HCT116 (cell line): ENCODE data around the gene LRRC47. TPM values are rescaled to one million over a fixed set of nuclear protein-coding genes. Genes with fewer than 3 reads are reported as not detected.

ENCODE experiments used
- ATAC-seq: fragments of 200-7000 bp; cut with Tn5 transposase; 2 replicates; pipeline ENCODE4 v1.9.1; 2020; ENCODE audit warnings: mild to moderate bottlenecking, moderate library complexity
- BruUV-seq: library from RNA; stranded (reverse); fragments of 400-500 nt; replicated peaks from 2 replicates; lab custom pipeline; 2021; lab: Mats Ljungman, UMichigan
- CTCF ChIA-PET: fragments of 300-600 bp; sonication (Branson Sonifier 250); formaldehyde crosslinking; loops from one replicate; lab custom pipeline; 2021; ENCODE audit warnings: antibody characterized with exemption; lab: Charles Lee
- POLR2A ChIA-PET: fragments of 300-600, 350-600 bp; sonication (Branson Sonifier 250); formaldehyde crosslinking; loops from one replicate; lab custom pipeline; 2021; ENCODE audit warnings: antibody characterized with exemption; lab: Charles Lee
- RAD21 ChIA-PET, 2 experiments: fragments of 300-600 bp; sonication (Branson Sonifier 250); formaldehyde crosslinking; loops; one replicate each; lab custom pipeline; 2023; ENCODE audit warnings: low total read pairs in 2 of 2; ENCODE audit not compliant: uncharacterized antibody in 2 of 2, unreplicated experiment in 2 of 2, low non-redundant PET in 1 of 2; lab: Charles Lee
- DNase-seq: peaks from one replicate; pipeline ENCODE4 v3.0.0-alpha.2; 2010; ENCODE audit warnings: low read depth, low spot score
- H2AFZ ChIP-seq: fragments of 200-600 bp; shearing (Covaris generic), sonication (generic); 2 replicates; pipeline ENCODE4 v1.6.1; 2017; ENCODE audit warnings: low read depth, mixed run types, mixed read lengths, antibody characterized with exemption, low read length; ENCODE audit not compliant: poor library complexity, severe bottlenecking
- H3K27ac ChIP-seq: 2 replicates; pipeline ENCODE4 v1.5.1; 2012; ENCODE audit warnings: low read depth, low read length
- H3K27me3 ChIP-seq: fragments of 200-600 bp; sonication (generic); 2 replicates; pipeline ENCODE4 v1.6.1; 2016; ENCODE audit warnings: mixed run types, low read length, mixed read lengths; ENCODE audit not compliant: insufficient read depth
- H3K36me3 ChIP-seq, 2 experiments: fragments of 200-500 bp in 1 of 2; fragments of 200-600 bp in 1 of 2; sonication (Bioruptor generic) in 1 of 2; sonication (generic) in 1 of 2; 2 replicates each; pipeline versions ENCODE4 v1.5.1 to v1.6.1; 2014 to 2016; ENCODE audit warnings: low read length in 2 of 2, inconsistent platforms in 1 of 2, mixed read lengths in 1 of 2, mixed run types in 1 of 2; ENCODE audit not compliant: insufficient read depth in 2 of 2, control insufficient read depth in 1 of 2
- H3K4me1 ChIP-seq, 2 experiments: fragments of 200-600 bp in 1 of 2; sonication (generic) in 1 of 2; 2 replicates each; pipeline versions ENCODE4 v1.5.1 to v1.6.1; 2012 to 2017; ENCODE audit warnings: low read length in 2 of 2, inconsistent platforms in 1 of 2, mild to moderate bottlenecking in 1 of 2, mixed read lengths in 1 of 2, mixed run types in 1 of 2, moderate library complexity in 1 of 2; ENCODE audit not compliant: insufficient read depth in 2 of 2, control insufficient read depth in 1 of 2
- H3K4me2 ChIP-seq: fragments of 200-600 bp; sonication (generic); 2 replicates; pipeline ENCODE4 v1.6.1; 2017; ENCODE audit warnings: mixed run types, low read length, mixed read lengths
- H3K4me3 ChIP-seq, 2 experiments: fragments of 200-600 bp in 1 of 2; sonication (generic) in 1 of 2; replicated peaks in 1 of 2; 2 replicates each; pipeline ENCODE4 v1.5.1; 2011 to 2016; ENCODE audit warnings: low read length in 2 of 2, control low read depth in 1 of 2, low read depth in 1 of 2, mild to moderate bottlenecking in 1 of 2, mixed read lengths in 1 of 2, mixed run types in 1 of 2
- H3K79me2 ChIP-seq: fragments of 200-600 bp; sonication (generic); 2 replicates; pipeline ENCODE4 v1.6.1; 2017; ENCODE audit warnings: mild to moderate bottlenecking, mixed run types, low read length, moderate library complexity, mixed read lengths; ENCODE audit not compliant: insufficient read depth
- H3K9ac ChIP-seq: fragments of 200-600 bp; sonication (generic); 2 replicates; pipeline ENCODE4 v1.6.1; 2016; ENCODE audit warnings: low read length, mixed read lengths
- H3K9me2 ChIP-seq: fragments of 200-600 bp; sonication (generic), shearing (Covaris generic); 2 replicates; pipeline ENCODE4 v1.6.1; 2017; ENCODE audit warnings: mixed run types, mild to moderate bottlenecking, moderate library complexity; ENCODE audit not compliant: insufficient read depth
- H3K9me3 ChIP-seq, 2 experiments: fragments of 200-500 bp in 1 of 2; fragments of 200-600 bp in 1 of 2; sonication (Bioruptor generic) in 1 of 2; sonication (generic) in 1 of 2; 2 replicates each; pipeline ENCODE4 v1.6.1; 2014 to 2017; ENCODE audit warnings: low read length in 2 of 2, mixed read lengths in 2 of 2, inconsistent platforms in 1 of 2, low read depth in 1 of 2, mild to moderate bottlenecking in 1 of 2, mixed run types in 1 of 2, moderate library complexity in 1 of 2; ENCODE audit not compliant: control insufficient read depth in 1 of 2, insufficient read depth in 1 of 2
- H4K20me1 ChIP-seq: fragments of 200-600 bp; sonication (generic), shearing (Covaris generic); 2 replicates; pipeline ENCODE4 v1.6.1; 2017; ENCODE audit warnings: mixed run types, mild to moderate bottlenecking, moderate library complexity; ENCODE audit not compliant: insufficient read depth
- CBX3 ChIP-seq: IDR thresholded peaks from 2 replicates; pipeline ENCODE4 v1.6.1; 2012; ENCODE audit warnings: low read depth
- CEBPB ChIP-seq: IDR thresholded peaks from 2 replicates; pipeline ENCODE4 v1.6.1; 2012; ENCODE audit warnings: low read depth
- EZH2phosphoT487 ChIP-seq: fragments of 200-600 bp; IDR thresholded peaks from 2 replicates; pipeline ENCODE4 v1.6.1; 2018; ENCODE audit warnings: antibody characterized with exemption, borderline replicate concordance
- JUND ChIP-seq: IDR thresholded peaks from 2 replicates; pipeline ENCODE4 v1.6.1; 2012
- POLR2A ChIP-seq: IDR thresholded peaks from 2 replicates; pipeline ENCODE4 v1.7.0; 2011; ENCODE audit warnings: borderline replicate concordance; ENCODE audit not compliant: insufficient read depth, insufficient read length; ENCODE audit errors: extremely low read depth
- POLR2AphosphoS5 ChIP-seq: IDR thresholded peaks from 2 replicates; pipeline ENCODE4 v1.6.1; 2011; ENCODE audit warnings: mild to moderate bottlenecking, low read depth, low read length, moderate library complexity
- SP1 ChIP-seq: IDR thresholded peaks from 2 replicates; pipeline ENCODE4 v1.6.1; 2012; ENCODE audit warnings: low read depth
- TCF7L2 ChIP-seq: IDR thresholded peaks from 2 replicates; pipeline ENCODE4 v1.7.0; 2011; ENCODE audit warnings: borderline replicate concordance, inconsistent platforms; ENCODE audit not compliant: insufficient read depth, insufficient read length; ENCODE audit errors: extremely low read depth
- intact Hi-C: fragments of 100-400 bp; cut with micrococcal nuclease; formaldehyde crosslinking; loops from 2 replicates; pipeline ENCODE4 v1.10.0; 2022
- total RNA-seq: library from RNA; stranded (reverse); gene quantifications from one replicate; pipeline ENCODE4 v1.2.1, GENCODE V29; 2021; ENCODE audit not compliant: unreplicated experiment
- TF ChIP-seq, protein P1 (sequence below): IDR thresholded peaks from 2 replicates; pipeline ENCODE4 v1.6.1; 2011; ENCODE audit warnings: mild to moderate bottlenecking, low read length, moderate library complexity; ENCODE audit not compliant: insufficient replicate concordance; ENCODE audit errors: extremely low read depth

The LRRC47 gene
- total RNA-seq, 1 experiment from 2014 or later = 48.0 TPM

DNA sequence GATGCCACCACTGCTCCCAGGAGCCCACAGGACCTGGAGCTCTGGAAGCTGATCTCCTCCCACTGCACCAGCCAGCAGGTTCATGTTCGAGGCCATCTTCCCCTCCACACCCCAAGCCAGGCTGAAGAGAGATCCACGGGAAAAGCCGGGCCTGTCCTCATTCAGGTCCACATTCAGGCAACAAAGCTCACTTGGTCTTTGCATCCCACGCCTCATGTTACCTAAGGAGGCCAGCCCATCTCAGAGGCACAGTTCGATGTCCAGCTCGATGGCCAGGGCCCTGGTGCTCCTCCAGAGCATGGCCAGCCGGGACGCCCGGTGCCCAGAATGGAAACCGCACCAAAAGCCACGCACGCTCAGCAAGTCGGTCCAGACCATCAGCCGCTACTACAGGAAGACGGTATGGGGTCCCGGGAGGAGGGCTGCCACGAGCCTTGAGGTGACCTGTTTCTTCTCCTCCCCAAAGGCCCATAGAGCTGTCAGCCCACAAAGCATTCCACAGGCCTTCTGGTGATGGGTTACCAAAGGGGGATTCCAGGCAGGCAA lies 43.8 kb downstream of the LRRC47 start, which contains the start of gene CCDC27:
CCDC27 (plus strand) TSS at position 51 of the 546 bp plus-strand sequence; CDS start at position 83, 32 bp downstream.
- Histone ChIP-seq H3K27me3 (peaks cover 12% of the 10 kb centered on the region), H4K20me1 (no peaks in the 10 kb centered on the region), H3K36me3 (no peaks in the 10 kb centered on the region), H3K4me3 (no peak within 1 kb of the TSS), H3K27ac (no peak within 1 kb of the TSS), H3K79me2 (no peaks in the 10 kb centered on the region), H3K9ac (no peak within 1 kb of the TSS), H2AFZ (no peak within 1 kb of the TSS), H3K9me3 (no peaks in the 10 kb centered on the region), H3K9me2 (no peaks in the 10 kb centered on the region), H3K4me2 (no peak within 1 kb of the TSS), H3K4me1 (no peaks in the 10 kb centered on the region)
- TF ChIP-seq JUND = no peak
- TF ChIP-seq SP1 = no peak
- TF ChIP-seq CEBPB = no peak
- no peak for TF ChIP-seq EZH2phosphoT487
- TF ChIP-seq, protein P1, sequence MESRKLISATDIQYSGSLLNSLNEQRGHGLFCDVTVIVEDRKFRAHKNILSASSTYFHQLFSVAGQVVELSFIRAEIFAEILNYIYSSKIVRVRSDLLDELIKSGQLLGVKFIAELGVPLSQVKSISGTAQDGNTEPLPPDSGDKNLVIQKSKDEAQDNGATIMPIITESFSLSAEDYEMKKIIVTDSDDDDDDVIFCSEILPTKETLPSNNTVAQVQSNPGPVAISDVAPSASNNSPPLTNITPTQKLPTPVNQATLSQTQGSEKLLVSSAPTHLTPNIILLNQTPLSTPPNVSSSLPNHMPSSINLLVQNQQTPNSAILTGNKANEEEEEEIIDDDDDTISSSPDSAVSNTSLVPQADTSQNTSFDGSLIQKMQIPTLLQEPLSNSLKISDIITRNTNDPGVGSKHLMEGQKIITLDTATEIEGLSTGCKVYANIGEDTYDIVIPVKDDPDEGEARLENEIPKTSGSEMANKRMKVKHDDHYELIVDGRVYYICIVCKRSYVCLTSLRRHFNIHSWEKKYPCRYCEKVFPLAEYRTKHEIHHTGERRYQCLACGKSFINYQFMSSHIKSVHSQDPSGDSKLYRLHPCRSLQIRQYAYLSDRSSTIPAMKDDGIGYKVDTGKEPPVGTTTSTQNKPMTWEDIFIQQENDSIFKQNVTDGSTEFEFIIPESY = no peak
- TF ChIP-seq CBX3 = no peak
- no peak for TF ChIP-seq TCF7L2
- no peak for TF ChIP-seq POLR2AphosphoS5
- TF ChIP-seq POLR2A = no peak
- no TSS peak for BruUV-seq
- ATAC-seq (no peak), DNase-seq (no peak)
- POLR2A ChIA-PET = no interaction called here
- intact Hi-C loops = no loop called here
- RAD21 ChIA-PET = no interaction called here
- CTCF ChIA-PET = no interaction called here
